ENCODE results near the gene TAF1B.

GRCh38 chr2:9951522-9952285 lies 108.4 kb downstream of the TAF1B start, which contains the start of gene GRHL1:
- TF ChIP-seq YY1 (IDR thresholded peaks at IDR 0.05; ENCODE audit: insufficient read depth, insufficient read length) = no peak
- no peak for TF ChIP-seq SUZ12 (IDR thresholded peaks at IDR 0.05; ENCODE audit: extremely low read depth, insufficient read depth, insufficient read length)
- no peak for TF ChIP-seq ZNF274 (IDR thresholded peaks at IDR 0.05; ENCODE audit: low read depth, low read length)
